Measurements from ENCODE around the gene CAMSAP2.
"Not testable (repeated sequence)": the region's sequence is repeated elsewhere in the genome, so short reads cannot be mapped to it uniquely, and the experiment has no call there.

The CAMSAP2 gene

GRCh38 chr1:200739702-200740570, 1.2 kb downstream of the CAMSAP2 start:
- FAIRE-seq = no peak

- FAIRE-seq = no peak
These were observed 2.0 kb downstream of the CAMSAP2 start for GRCh38 chr1:200740571-200741208.

GRCh38 chr1:200741551-200742207, 3.0 kb downstream of the CAMSAP2 start:
- no peak for FAIRE-seq

- FAIRE-seq = no peak
These were observed 5.5 kb downstream of the CAMSAP2 start for GRCh38 chr1:200744143-200744542.

GRCh38 chr1:200749090-200749489, 10.4 kb downstream of the CAMSAP2 start:
- no peak for FAIRE-seq

GRCh38 chr1:200750749-200751148, 12.1 kb downstream of the CAMSAP2 start:
- not testable (repeated sequence) for FAIRE-seq

GRCh38 chr1:200751717-200752116, 13.0 kb downstream of the CAMSAP2 start:
- FAIRE-seq = no peak

GRCh38 chr1:200753650-200754198, 15.0 kb downstream of the CAMSAP2 start:
- FAIRE-seq = no peak

- no peak for FAIRE-seq
These were observed 16.8 kb downstream of the CAMSAP2 start for GRCh38 chr1:200755456-200755855.

GRCh38 chr1:200762089-200762488, 23.4 kb downstream of the CAMSAP2 start:
- FAIRE-seq = peak; percentile 86

GRCh38 chr1:200767321-200767720, 28.6 kb downstream of the CAMSAP2 start:
- no peak for FAIRE-seq

GRCh38 chr1:200771625-200772555, 33.2 kb downstream of the CAMSAP2 start:
- no peak for FAIRE-seq

GRCh38 chr1:200774311-200774710, 35.6 kb downstream of the CAMSAP2 start:
- no peak for FAIRE-seq

- FAIRE-seq = no peak
These were observed 36.2 kb downstream of the CAMSAP2 start for GRCh38 chr1:200774735-200775444.

- FAIRE-seq = peak; percentile 80
These were observed 37.2 kb downstream of the CAMSAP2 start for GRCh38 chr1:200775850-200776249.

GRCh38 chr1:200776949-200777348, 38.3 kb downstream of the CAMSAP2 start:
- FAIRE-seq = no peak

GRCh38 chr1:200778766-200779165, 40.1 kb downstream of the CAMSAP2 start:
- FAIRE-seq = no peak

GRCh38 chr1:200779326-200779725, 40.6 kb downstream of the CAMSAP2 start:
- FAIRE-seq = no peak

GRCh38 chr1:200780545-200781369, 42.1 kb downstream of the CAMSAP2 start:
- FAIRE-seq = no peak

- FAIRE-seq = no peak
These were observed 45.2 kb downstream of the CAMSAP2 start for GRCh38 chr1:200783926-200784325.

GRCh38 chr1:200784576-200784975, 45.9 kb downstream of the CAMSAP2 start:
- no peak for FAIRE-seq

All from TTC549 (cell line).